GM23248 (cell line): ENCODE results near the gene HRH1.

ENCODE experiments used
- EZH2 ChIP-seq: fragments of 200-600 bp; sonication (generic); IDR thresholded peaks from 2 replicates; pipeline ENCODE4 v1.6.1; 2018; ENCODE audit warnings: antibody characterized with exemption, mild to moderate bottlenecking; ENCODE audit not compliant: insufficient read depth, poor library complexity, severe bottlenecking
- EZH2phosphoT487 ChIP-seq: fragments of 200-600 bp; sonication (generic); IDR thresholded peaks from 2 replicates; pipeline ENCODE4 v1.6.1; 2018; ENCODE audit warnings: antibody characterized with exemption, moderate library complexity, mild to moderate bottlenecking, low read depth; ENCODE audit not compliant: insufficient read depth

GRCh38 chr3:11230125-11230524 lies 75.8 kb downstream of the HRH1 start:
- TF ChIP-seq EZH2 (no peak), EZH2phosphoT487 (no peak)
